Ascending aorta (tissue), 2 donors: ENCODE data around the gene KCNH1. TPM values are rescaled to one million over a fixed set of nuclear protein-coding genes. Genes with fewer than 3 reads are reported as not detected.
"Not testable (repeated sequence)": the region's sequence is repeated elsewhere in the genome, so short reads cannot be mapped to it uniquely, and the experiment has no call there.

Source experiments
- DNase-seq, 2 donors: peaks; one replicate each; pipeline ENCODE4 v3.0.0-alpha.2; 2019; ENCODE audit warnings: low spot score in 2 of 2
- H3K27ac ChIP-seq, 2 donors: fragments of 200-600 bp; sonication (generic); one replicate each; pipeline ENCODE4 v1.5.1; 2016 to 2017; ENCODE audit warnings: mild to moderate bottlenecking in 1 of 2
- H3K27me3 ChIP-seq: fragments of 200-600 bp; sonication (generic); one replicate; pipeline ENCODE4 v1.5.1; 2017
- H3K36me3 ChIP-seq, 2 donors: fragments of 200-600 bp; sonication (generic); one replicate each; pipeline ENCODE4 v1.5.1; 2016
- H3K4me1 ChIP-seq, 2 donors: fragments of 200-600 bp; sonication (generic); one replicate each; pipeline ENCODE4 v1.5.1; 2016 to 2017; ENCODE audit warnings: mild to moderate bottlenecking in 1 of 2
- H3K4me3 ChIP-seq, 2 donors: fragments of 200-600 bp; sonication (generic); one replicate each; pipeline ENCODE4 v1.5.1; 2016 to 2017; ENCODE audit warnings: mild to moderate bottlenecking in 1 of 2
- H3K9me3 ChIP-seq, 2 donors: fragments of 200-600 bp; sonication (generic); one replicate each; pipeline ENCODE4 v1.5.1; 2016
- CTCF ChIP-seq, 3 experiments: fragments of 200-600 bp in 2 of 3; fragments of 450-650 bp in 1 of 3; sonication (generic) in 2 of 3; IDR thresholded peaks; one replicate each; pipeline ENCODE4 v1.5.1; 2016 to 2019; ENCODE audit warnings: antibody characterized with exemption in 3 of 3, mild to moderate bottlenecking in 1 of 3, moderate library complexity in 1 of 3
- intact Hi-C: fragments of 100-400 bp; cut with DNase I; formaldehyde crosslinking; loops from one replicate; pipeline ENCODE4 v1.15.1; 2023
- total RNA-seq: library from RNA; depleted of rRNA; stranded (reverse); fragments of >200 nt; gene quantifications from one replicate; pipeline ENCODE4 v1.1.0, GENCODE V29; 2016

The KCNH1 gene
- total RNA-seq, 1 donor from 2014 or later = not detected

- TF ChIP-seq CTCF (IDR thresholded peaks at IDR 0.05) = no peak
Measured at GRCh38 chr1:210978974-210979354, 155.0 kb downstream of the KCNH1 start.

GRCh38 chr1:210978316-210978973 is 155.5 kb downstream of the KCNH1 start:
- Histone ChIP-seq H3K36me3 (no peaks in the 10 kb centered on the region), H3K4me3 (no peak overlapping the region), H3K27me3 (no peaks in the 10 kb centered on the region), H3K4me1 (no peaks in the 10 kb centered on the region), H3K27ac (no peak overlapping the region), H3K9me3 (no peaks in the 10 kb centered on the region)
- intact Hi-C loops = no loop called here
- no peak for TF ChIP-seq CTCF (IDR thresholded peaks at IDR 0.05)
- DNase-seq = no peak

More at GRCh38 chr1:210978974-210979354, 155.0 kb downstream of the KCNH1 start:
- Histone ChIP-seq H3K36me3 (no peaks in the 10 kb centered on the region), H3K27ac (no peak overlapping the region), H3K27me3 (no peaks in the 10 kb centered on the region), H3K4me1 (no peaks in the 10 kb centered on the region), H3K4me3 (no peak overlapping the region), H3K9me3 (no peaks in the 10 kb centered on the region)
- no peak for DNase-seq
- intact Hi-C loops = no loop called here

GRCh38 chr1:210951279-210951678 is 182.7 kb downstream of the KCNH1 start:
- no peak for TF ChIP-seq CTCF (IDR thresholded peaks at IDR 0.05)

GRCh38 chr1:210949940-210950546 is 183.9 kb downstream of the KCNH1 start:
- H3K27me3 ChIP-seq, H3K4me1 ChIP-seq, H3K36me3 ChIP-seq, H3K9me3 ChIP-seq, H3K27ac ChIP-seq, DNase-seq, H3K4me3 ChIP-seq, intact Hi-C loops: not testable (repeated sequence)

More at GRCh38 chr1:210951279-210951678, 182.7 kb downstream of the KCNH1 start:
- H3K9me3 ChIP-seq = no peaks in the 10 kb centered on the region
- intact Hi-C loops = no loop called here
- H3K4me3 ChIP-seq = no peak overlapping the region
- H3K27ac ChIP-seq = no peak overlapping the region
- no peaks in the 10 kb centered on the region for H3K36me3 ChIP-seq
- H3K4me1 ChIP-seq = no peaks in the 10 kb centered on the region
- H3K27me3 ChIP-seq = no peaks in the 10 kb centered on the region
- no peak for DNase-seq

GRCh38 chr1:210949489-210949888 is 184.5 kb downstream of the KCNH1 start:
- Histone ChIP-seq H3K4me3 (no peak overlapping the region), H3K36me3 (no peaks in the 10 kb centered on the region), H3K27ac (no peak overlapping the region), H3K27me3 (no peaks in the 10 kb centered on the region), H3K9me3 (no peaks in the 10 kb centered on the region), H3K4me1 (no peaks in the 10 kb centered on the region)
- intact Hi-C loops = no loop called here
- DNase-seq = no peak
- TF ChIP-seq CTCF (IDR thresholded peaks at IDR 0.05) = no peak

GRCh38 chr1:210949039-210949438 is 184.9 kb downstream of the KCNH1 start:
- intact Hi-C loops = no loop called here
- no peak overlapping the region for H3K4me3 ChIP-seq

More at GRCh38 chr1:210949039-210949438, 184.9 kb downstream of the KCNH1 start:
- Histone ChIP-seq H3K27me3 (no peaks in the 10 kb centered on the region), H3K36me3 (no peaks in the 10 kb centered on the region), H3K4me1 (no peaks in the 10 kb centered on the region), H3K27ac (no peak overlapping the region), H3K9me3 (no peaks in the 10 kb centered on the region)
- TF ChIP-seq CTCF (IDR thresholded peaks at IDR 0.05) = no peak
- no peak for DNase-seq
